ENCODE data around the gene FHOD3.
A peak's percentile ranks its signal among the peaks of the same experiment; 100 is the strongest.

The FHOD3 gene

DNA sequence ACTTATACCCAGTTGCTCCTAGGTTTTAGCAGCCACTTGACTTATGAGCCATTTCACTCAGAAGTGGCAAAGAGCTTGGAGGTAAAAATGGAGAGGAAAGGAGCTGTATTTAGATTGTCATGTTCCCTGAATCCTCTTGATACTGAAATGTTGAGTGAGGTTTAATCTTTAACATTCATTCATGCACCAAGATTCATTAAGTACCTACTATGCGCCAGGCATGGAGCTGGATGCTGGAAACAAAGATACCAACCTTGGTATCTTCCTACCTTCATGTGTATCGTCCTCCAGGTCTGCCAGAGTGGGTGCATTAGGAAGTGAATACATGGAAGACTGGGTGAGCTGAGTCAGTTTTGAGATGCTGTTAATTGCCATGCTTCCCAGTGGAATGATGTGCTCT is 507.6 kb downstream of the FHOD3 start:
- Histone ChIP-seq H3K4me3 (replicated peaks; ENCODE audit: insufficient read depth, low read length) (no peak overlapping the region), H3K27ac (replicated peaks) (no peak overlapping the region), H3K27me3 (ENCODE audit: insufficient read depth, poor library complexity, severe bottlenecking) (no peaks in the 10 kb centered on the region)
- TF ChIP-seq POLR2AphosphoS5 (IDR thresholded peaks at IDR 0.05; ENCODE audit: low read depth) (no peak), SPI1 (IDR thresholded peaks at IDR 0.05; ENCODE audit: borderline replicate concordance, low read depth) (no peak), GABPA (IDR thresholded peaks at IDR 0.05; ENCODE audit: low read depth) (no peak)
- TF ChIP-seq, protein P1, sequence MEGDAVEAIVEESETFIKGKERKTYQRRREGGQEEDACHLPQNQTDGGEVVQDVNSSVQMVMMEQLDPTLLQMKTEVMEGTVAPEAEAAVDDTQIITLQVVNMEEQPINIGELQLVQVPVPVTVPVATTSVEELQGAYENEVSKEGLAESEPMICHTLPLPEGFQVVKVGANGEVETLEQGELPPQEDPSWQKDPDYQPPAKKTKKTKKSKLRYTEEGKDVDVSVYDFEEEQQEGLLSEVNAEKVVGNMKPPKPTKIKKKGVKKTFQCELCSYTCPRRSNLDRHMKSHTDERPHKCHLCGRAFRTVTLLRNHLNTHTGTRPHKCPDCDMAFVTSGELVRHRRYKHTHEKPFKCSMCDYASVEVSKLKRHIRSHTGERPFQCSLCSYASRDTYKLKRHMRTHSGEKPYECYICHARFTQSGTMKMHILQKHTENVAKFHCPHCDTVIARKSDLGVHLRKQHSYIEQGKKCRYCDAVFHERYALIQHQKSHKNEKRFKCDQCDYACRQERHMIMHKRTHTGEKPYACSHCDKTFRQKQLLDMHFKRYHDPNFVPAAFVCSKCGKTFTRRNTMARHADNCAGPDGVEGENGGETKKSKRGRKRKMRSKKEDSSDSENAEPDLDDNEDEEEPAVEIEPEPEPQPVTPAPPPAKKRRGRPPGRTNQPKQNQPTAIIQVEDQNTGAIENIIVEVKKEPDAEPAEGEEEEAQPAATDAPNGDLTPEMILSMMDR (IDR thresholded peaks at IDR 0.05; ENCODE audit: insufficient read depth, low read length): no peak
- TF ChIP-seq, protein P2, sequence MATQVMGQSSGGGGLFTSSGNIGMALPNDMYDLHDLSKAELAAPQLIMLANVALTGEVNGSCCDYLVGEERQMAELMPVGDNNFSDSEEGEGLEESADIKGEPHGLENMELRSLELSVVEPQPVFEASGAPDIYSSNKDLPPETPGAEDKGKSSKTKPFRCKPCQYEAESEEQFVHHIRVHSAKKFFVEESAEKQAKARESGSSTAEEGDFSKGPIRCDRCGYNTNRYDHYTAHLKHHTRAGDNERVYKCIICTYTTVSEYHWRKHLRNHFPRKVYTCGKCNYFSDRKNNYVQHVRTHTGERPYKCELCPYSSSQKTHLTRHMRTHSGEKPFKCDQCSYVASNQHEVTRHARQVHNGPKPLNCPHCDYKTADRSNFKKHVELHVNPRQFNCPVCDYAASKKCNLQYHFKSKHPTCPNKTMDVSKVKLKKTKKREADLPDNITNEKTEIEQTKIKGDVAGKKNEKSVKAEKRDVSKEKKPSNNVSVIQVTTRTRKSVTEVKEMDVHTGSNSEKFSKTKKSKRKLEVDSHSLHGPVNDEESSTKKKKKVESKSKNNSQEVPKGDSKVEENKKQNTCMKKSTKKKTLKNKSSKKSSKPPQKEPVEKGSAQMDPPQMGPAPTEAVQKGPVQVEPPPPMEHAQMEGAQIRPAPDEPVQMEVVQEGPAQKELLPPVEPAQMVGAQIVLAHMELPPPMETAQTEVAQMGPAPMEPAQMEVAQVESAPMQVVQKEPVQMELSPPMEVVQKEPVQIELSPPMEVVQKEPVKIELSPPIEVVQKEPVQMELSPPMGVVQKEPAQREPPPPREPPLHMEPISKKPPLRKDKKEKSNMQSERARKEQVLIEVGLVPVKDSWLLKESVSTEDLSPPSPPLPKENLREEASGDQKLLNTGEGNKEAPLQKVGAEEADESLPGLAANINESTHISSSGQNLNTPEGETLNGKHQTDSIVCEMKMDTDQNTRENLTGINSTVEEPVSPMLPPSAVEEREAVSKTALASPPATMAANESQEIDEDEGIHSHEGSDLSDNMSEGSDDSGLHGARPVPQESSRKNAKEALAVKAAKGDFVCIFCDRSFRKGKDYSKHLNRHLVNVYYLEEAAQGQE (IDR thresholded peaks at IDR 0.05; ENCODE audit: insufficient replicate concordance, low read depth): no peak
- no peak for DNase-seq (ENCODE audit: low read depth in 1 of 2, low spot score in 1 of 2)

- no peak overlapping the region for H3K27ac ChIP-seq (replicated peaks)
- no peak for TF ChIP-seq SPI1 (IDR thresholded peaks at IDR 0.05; ENCODE audit: borderline replicate concordance, low read depth)
- TF ChIP-seq, protein P1 (IDR thresholded peaks at IDR 0.05; ENCODE audit: insufficient read depth, low read length): no peak
- TF ChIP-seq, protein P2 (IDR thresholded peaks at IDR 0.05; ENCODE audit: insufficient replicate concordance, low read depth): no peak
- TF ChIP-seq GABPA (IDR thresholded peaks at IDR 0.05; ENCODE audit: low read depth): no peak
- TF ChIP-seq POLR2AphosphoS5 (IDR thresholded peaks at IDR 0.05; ENCODE audit: low read depth): no peak
- no peaks in the 10 kb centered on the region for H3K27me3 ChIP-seq (ENCODE audit: insufficient read depth, poor library complexity, severe bottlenecking)
- H3K4me3 ChIP-seq (replicated peaks; ENCODE audit: insufficient read depth, low read length): no peak overlapping the region
- DNase-seq (ENCODE audit: low read depth in 1 of 2, low spot score in 1 of 2): no peak
Observed at GRCh38 chr18:36808681-36809080, 511.2 kb downstream of the FHOD3 start.

DNA sequence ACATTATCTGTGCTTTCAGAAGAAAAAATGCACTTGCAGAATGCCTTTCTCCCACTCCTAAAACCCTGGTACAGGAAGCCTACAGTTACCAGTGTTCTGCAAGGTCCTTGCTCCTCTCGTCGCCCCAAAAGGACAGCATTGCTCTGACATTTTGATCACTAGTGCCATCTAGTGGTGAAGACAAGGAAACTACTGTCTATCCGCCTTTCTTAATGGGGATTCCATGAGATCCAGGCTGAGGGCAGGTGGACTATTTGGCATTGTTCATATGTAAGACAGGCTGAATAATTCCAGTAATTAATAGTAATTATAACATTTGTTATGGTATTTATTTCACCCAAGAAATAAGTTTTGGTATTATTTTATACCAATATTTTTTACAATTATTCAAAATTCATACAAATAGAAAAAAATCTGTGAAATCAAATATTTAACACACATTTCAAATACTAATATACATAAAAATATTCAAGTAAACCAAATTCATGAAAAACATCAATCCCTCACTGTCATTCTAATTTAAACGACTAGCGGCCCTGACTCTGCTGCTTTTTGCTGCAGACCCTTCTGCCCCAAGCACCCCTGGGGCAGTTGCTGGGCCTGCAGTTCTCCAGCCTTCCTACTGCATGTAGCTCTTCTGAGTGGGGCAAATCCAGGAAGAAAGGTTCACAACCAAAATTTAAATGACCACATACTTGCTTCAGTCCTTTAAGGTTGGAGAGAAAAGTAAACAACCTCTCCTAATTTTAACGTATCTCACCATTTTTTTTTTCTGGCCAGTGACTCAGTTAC is 512.3 kb downstream of the FHOD3 start:
- DNase-seq (ENCODE audit: low read depth in 1 of 2, low spot score in 1 of 2): peak; percentile 74 to 82
- H3K27me3 ChIP-seq (ENCODE audit: insufficient read depth, poor library complexity, severe bottlenecking): no peaks in the 10 kb centered on the region
- no peak overlapping the region for H3K27ac ChIP-seq (replicated peaks)
- no peak overlapping the region for H3K4me3 ChIP-seq (replicated peaks; ENCODE audit: insufficient read depth, low read length)
- TF ChIP-seq, protein P1 (IDR thresholded peaks at IDR 0.05; ENCODE audit: insufficient read depth, low read length): peak; percentile 82
- TF ChIP-seq GABPA (IDR thresholded peaks at IDR 0.05; ENCODE audit: low read depth): no peak

- no peak for DNase-seq (ENCODE audit: low read depth in 1 of 2, low spot score in 1 of 2)
- TF ChIP-seq, protein P2 (IDR thresholded peaks at IDR 0.05; ENCODE audit: insufficient replicate concordance, low read depth): no peak
- TF ChIP-seq GABPA (IDR thresholded peaks at IDR 0.05; ENCODE audit: low read depth) (no peak), SPI1 (IDR thresholded peaks at IDR 0.05; ENCODE audit: borderline replicate concordance, low read depth) (no peak), POLR2AphosphoS5 (IDR thresholded peaks at IDR 0.05; ENCODE audit: low read depth) (no peak)
- TF ChIP-seq, protein P1 (IDR thresholded peaks at IDR 0.05; ENCODE audit: insufficient read depth, low read length): no peak
Observed at GRCh38 chr18:36811430-36811829, 513.9 kb downstream of the FHOD3 start.

More at GRCh38 chr18:36811430-36811829, 513.9 kb downstream of the FHOD3 start:
- Histone ChIP-seq H3K4me3 (replicated peaks; ENCODE audit: insufficient read depth, low read length) (no peak overlapping the region), H3K27me3 (ENCODE audit: insufficient read depth, poor library complexity, severe bottlenecking) (no peaks in the 10 kb centered on the region), H3K27ac (replicated peaks) (no peak overlapping the region)
